Measurements from ENCODE around the gene HDAC10. TPM values are rescaled to one million over a fixed set of nuclear protein-coding genes. Genes with fewer than 3 reads are reported as not detected.

The HDAC10 gene
- total RNA-seq, 1 experiment from 2014 or later, result 45.0 TPM

DNA sequence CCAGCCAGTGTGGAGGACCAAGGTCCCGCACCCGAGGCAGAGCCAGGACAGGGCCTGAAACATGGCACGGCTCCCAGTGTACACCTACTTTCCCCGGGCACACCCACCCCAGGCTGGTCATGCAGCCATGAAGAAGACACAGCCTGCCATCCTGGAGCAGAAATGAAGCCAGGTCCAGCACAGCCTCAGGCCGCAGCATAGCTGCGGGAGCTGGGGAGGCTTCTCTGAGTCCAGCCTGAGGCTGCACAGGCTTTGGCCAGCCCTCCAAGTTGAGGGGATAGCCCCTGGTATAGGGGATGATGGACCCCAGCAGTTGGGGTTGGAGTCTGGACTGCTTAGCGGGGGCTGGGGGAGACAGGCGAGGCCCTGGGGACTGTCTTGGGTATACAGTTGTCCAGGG, 2.9 kb upstream of the HDAC10 start:
- Histone ChIP-seq H2AK5ac (ENCODE audit: insufficient read length, low read length) (no peak overlapping the region), H3K27ac (ENCODE audit: insufficient read length, low read depth, low read length) (no peak overlapping the region), H4K20me1 (ENCODE audit: control insufficient read depth, insufficient read depth, insufficient read length) (no peaks in the 10 kb centered on the region), H3K4me1 (ENCODE audit: insufficient read depth, low read length) (no peaks in the 10 kb centered on the region), H3K79me2 (ENCODE audit: insufficient read depth, low read length) (no peaks in the 10 kb centered on the region), H2BK15ac (ENCODE audit: low read depth, low read length) (no peak overlapping the region), H3T11ph (ENCODE audit: low read length) (no peak overlapping the region), H3K79me1 (ENCODE audit: insufficient read depth, low read depth, low read length, poor library complexity, severe bottlenecking) (no peaks in the 10 kb centered on the region), H3K9ac (ENCODE audit: extremely low read depth, insufficient read length, low read length) (no peak overlapping the region), H3K18ac (ENCODE audit: insufficient read length, low read depth, low read length) (no peak overlapping the region), H3K14ac (ENCODE audit: insufficient read depth, low read length) (no peak overlapping the region), H4K8ac (replicated peaks; ENCODE audit: insufficient read length, low read depth, low read length) (no peak overlapping the region), H2BK12ac (ENCODE audit: insufficient read length, low read depth, low read length) (no peak overlapping the region), H3K4ac (ENCODE audit: low read depth, low read length) (no peak overlapping the region), H3K23me2 (ENCODE audit: insufficient read length, low read depth, low read length, poor library complexity, severe bottlenecking) (peaks cover 15% of the 10 kb centered on the region), H4K91ac (ENCODE audit: insufficient read length, low read depth, low read length) (no peak overlapping the region), H2BK5ac (ENCODE audit: insufficient read length, low read length) (no peak overlapping the region), H3K56ac (ENCODE audit: insufficient read length, low read depth, low read length) (no peak overlapping the region), H2BK120ac (ENCODE audit: low read depth, low read length, poor library complexity, severe bottlenecking) (no peak overlapping the region), H3K23ac (ENCODE audit: insufficient read length, low read depth, low read length) (no peak overlapping the region), H3K4me2 (ENCODE audit: insufficient read depth, insufficient read length, low read length) (no peak overlapping the region), H4K5ac (ENCODE audit: insufficient read length, low read depth, low read length) (no peak overlapping the region), H2BK20ac (ENCODE audit: low read depth, low read length, poor library complexity, severe bottlenecking) (no peak overlapping the region), H3K9me3 (ENCODE audit: control insufficient read depth, low read depth, low read length) (no peaks in the 10 kb centered on the region), H3K27me3 (ENCODE audit: insufficient read depth, low read length) (no peaks in the 10 kb centered on the region), H2AFZ (ENCODE audit: low read length) (no peak overlapping the region)
- Mint-ChIP-seq H3K4me3 (no peak overlapping the region), H3K4me1 (peaks cover 3 to 7% of the 10 kb centered on the region in 2 experiments; a peak in 3 of 4 replicates), H3K9me3 (no peaks in the 10 kb centered on the region; a peak in 1 of 5 replicates), H3K36me3 (ENCODE audit: insufficient read depth in 1 of 3, low read depth in 3 of 3) (peaks cover 0 to 3% (median 0%) of the 10 kb centered on the region in 3 experiments; a peak in 2 of 7 replicates), H3K27me3 (ENCODE audit: low read depth) (peaks cover 2% of the 10 kb centered on the region), H3K27ac (no peak overlapping the region)
- TF ChIP-seq, protein P1, sequence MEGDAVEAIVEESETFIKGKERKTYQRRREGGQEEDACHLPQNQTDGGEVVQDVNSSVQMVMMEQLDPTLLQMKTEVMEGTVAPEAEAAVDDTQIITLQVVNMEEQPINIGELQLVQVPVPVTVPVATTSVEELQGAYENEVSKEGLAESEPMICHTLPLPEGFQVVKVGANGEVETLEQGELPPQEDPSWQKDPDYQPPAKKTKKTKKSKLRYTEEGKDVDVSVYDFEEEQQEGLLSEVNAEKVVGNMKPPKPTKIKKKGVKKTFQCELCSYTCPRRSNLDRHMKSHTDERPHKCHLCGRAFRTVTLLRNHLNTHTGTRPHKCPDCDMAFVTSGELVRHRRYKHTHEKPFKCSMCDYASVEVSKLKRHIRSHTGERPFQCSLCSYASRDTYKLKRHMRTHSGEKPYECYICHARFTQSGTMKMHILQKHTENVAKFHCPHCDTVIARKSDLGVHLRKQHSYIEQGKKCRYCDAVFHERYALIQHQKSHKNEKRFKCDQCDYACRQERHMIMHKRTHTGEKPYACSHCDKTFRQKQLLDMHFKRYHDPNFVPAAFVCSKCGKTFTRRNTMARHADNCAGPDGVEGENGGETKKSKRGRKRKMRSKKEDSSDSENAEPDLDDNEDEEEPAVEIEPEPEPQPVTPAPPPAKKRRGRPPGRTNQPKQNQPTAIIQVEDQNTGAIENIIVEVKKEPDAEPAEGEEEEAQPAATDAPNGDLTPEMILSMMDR (conservative IDR thresholded peaks at IDR 0.05), result no peak
- DNase-seq, result no peak
- no CpG with 5 or more reads among the region's 8 CpGs for WGBS (ENCODE audit: extremely low coverage, insufficient read length, low lambda C conversion rate)

Measured in H9 (cell line).